GM19438 (cell line): ENCODE data around the gene SSTR5.
"Not testable (repeated sequence)": the region's sequence is repeated elsewhere in the genome, so short reads cannot be mapped to it uniquely, and the experiment has no call there.

Source experiments
- ATAC-seq: cut with Tn5 transposase; IDR thresholded peaks from one replicate; pipeline ENCODE4 v1.9.1; 2021; ENCODE audit warnings: low read depth; ENCODE audit not compliant: unreplicated experiment

Gene SSTR5

DNA sequence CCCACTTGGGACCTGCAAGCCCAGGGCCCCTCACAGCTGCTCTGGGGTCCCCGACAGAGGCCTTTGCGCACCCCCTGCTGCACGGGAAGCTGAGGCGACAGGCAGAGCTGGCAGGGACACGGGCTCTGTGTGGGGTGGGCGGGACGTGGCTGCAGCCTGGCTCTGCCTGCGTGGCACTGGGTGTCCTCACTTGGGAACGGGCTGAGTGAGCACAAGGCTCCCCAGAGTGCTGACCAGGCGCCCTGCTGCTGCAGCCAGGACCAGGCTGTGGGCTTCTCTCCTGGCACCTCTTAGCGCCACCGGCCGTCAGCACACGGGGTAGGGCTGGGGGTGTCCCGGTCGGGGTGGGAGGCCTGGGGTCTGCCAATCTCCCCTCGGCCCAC lies 16.9 kb downstream of the SSTR5 start:
- ATAC-seq, result no peak

DNA sequence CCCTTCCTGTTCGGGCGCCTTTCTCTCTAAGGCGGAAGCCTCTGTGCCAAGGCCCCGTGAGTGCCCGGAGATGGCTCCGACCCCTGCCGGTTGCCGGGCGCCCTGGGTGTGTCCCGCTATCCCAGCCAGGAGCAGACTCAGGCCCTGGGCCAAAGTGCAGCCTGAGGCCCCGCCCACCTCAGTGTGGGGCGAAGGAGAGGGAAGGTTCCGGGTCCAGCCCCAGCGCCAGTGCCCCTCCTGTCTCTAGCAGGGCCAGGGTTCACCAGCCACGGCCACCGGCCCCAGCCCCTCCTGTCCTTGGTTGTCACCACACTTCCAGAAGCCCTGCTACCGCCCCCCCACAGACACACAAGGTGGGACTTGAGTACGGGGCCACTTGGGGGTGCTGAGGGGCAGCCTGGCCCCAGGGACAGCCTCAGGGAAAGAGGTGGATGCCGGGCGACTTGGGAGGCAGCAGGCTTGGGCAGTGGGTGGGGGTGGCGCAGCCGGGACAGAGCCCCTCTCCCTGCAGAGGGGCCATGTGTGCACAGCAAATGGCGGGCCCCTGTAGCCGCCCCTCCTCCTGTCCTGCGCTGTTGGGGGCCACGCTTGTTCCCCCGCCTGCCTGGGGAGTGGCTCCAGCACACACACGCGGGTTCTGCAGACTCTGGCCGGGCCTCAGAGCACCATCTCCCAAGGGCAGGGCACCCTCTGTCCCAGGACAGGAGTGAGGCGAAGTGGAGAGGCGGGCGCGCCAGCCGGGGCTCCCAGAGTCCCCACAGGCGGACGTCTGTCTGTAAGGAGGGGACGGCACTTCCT lies 17.5 kb downstream of the SSTR5 start:
- ATAC-seq, result no peak

DNA sequence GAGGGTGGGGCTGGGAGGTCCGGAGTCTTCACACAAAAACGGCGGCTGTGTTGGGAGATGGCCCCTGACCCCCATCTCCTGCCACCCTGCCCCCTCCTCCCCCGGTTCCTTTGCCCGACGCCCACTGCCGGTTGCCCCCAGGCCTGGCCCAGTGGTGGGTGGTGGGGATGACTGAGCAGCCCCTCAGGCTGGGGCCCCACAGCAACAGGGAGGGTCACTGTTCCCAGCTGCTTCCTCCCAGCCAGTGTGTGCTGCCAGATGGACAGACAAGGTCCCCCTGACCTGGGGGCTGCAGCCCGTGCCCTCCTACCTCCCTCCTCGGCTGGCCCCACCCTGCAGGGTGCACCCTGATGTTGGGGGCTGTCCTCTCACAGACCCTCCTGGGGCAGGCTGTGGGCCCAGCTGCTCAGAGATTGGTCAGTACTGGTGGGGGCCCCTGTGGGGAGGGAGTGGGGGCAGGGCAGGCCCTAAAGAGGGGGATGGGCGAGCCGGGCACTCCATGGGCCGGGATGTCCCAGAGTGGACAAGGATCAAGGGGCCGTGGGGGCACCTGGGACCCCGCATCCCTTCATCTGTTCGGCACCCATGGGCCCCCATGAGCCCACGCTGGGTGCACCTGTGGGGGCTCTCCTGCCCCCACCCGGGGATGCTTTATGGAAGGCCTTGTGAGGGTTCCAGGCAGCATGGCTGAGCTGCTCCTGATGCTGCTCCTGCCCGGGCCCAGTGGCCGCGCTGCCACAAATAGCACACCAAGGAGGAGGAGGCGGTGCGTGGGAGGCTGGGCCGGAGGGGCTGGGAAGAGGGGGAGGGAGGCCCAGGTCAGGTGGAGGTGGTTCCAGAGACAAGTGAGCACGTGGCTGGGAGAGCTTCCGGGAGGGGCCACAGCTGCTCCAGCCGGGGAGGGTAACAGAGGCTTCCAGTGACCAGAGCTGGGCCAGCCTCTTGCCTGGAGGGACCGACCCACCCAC lies 18.4 kb downstream of the SSTR5 start:
- ATAC-seq, result no peak

DNA sequence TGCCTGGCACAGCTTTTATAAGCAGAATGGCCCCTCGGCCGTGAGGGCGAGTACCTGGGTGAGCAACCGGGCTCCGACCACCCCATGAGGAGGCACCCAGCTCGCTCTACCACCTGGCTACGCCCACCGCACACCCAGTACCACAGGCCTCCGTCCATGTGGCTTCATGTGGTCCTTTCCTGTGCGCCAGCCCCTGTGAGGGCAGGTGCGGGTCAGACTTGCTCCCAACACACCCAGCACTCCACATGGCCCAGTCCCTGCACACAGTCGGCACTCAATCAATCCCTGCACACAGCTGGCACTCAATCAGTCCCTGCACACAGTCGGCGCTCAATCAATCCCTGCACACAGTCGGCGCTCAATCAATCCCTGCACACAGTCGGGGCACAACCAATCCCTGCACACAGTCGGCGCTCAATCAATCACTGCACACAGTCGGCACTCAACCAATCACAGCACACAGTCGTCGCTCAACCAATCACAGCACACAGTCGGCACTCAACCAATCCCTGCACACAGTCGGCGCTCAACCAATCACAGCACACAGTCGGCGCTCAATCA lies 19.5 kb downstream of the SSTR5 start:
- no peak for ATAC-seq

DNA sequence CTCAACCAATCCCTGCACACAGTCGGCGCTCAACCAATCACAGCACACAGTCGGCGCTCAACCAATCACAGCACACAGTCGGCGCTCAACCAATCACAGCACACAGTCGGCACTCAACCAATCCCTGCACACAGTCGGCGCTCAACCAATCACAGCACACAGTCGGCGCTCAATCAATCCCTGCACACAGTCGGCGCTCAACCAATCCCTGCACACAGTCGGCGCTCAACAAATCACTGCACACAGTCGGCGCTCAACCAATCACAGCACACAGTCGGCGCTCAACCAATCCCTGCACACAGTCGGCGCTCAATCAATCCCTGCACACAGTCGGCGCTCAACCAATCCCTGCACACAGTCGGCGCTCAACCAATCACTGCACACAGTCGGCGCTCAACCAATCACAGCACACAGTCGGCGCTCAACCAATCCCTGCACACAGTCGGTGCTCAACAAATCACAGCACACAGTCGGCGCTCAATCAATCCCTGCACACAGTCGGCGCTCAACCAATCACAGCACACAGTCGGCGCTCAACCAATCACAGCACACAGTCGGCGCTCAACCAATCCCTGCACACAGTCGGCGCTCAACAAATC lies 20.2 kb downstream of the SSTR5 start:
- not testable (repeated sequence) for ATAC-seq

DNA sequence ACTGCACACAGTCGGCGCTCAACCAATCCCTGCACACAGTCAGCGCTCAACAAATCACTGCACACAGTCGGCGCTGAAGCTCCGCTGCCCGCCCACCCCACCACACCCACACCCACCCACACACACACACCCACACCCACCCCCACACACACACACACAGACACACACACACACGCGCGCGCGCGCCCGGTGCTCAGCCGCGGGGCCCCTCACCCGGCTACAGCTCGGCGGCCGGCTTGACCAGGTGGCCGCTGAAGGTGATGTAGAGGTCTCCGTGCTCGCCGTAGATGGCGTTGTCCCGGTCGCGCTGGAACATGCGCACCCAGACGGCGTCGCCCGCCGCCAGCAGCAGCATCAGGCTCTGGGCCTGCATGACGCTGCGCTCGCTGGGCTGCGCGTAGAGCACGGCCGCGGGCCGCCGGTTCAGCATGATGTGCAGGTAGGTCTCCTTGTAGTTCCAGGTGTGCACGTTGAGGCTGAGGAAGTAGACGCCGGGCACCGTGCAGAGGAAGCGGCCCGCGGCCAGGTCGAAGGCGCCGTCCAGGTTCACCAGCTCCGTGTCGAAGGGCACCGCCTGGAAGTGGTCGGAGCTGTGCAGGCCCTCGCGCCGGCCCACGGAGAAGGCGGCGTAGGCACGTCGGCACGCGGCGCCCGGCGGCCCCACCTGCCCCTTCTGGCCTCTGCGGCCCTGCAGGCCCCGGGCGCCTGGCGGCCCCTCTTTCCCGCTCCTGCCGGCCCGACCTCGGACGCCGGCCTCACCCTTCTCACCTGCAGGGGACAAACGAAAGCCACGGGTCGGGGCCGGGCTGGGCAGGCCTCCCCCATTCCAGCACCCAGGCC lies 21.0 kb downstream of the SSTR5 start:
- ATAC-seq, result no peak

DNA sequence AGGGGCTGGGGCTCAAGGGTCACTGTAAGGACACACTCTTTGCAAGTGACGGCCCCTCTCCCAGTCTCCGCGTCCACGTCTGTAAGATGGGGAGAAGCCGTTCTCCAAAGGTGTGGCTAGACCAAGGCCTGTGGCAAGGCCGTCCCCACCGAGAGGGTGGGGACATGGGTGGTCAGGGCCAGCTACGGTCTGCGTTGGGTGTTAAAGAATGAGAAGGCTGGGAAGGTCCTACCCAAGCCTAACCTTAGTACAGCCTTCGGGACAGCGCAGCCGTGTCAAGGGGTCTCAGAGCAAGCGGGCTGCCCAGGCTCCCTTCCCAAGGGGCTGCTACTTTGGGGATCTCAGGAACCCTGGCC lies 21.6 kb downstream of the SSTR5 start:
- no peak for ATAC-seq

DNA sequence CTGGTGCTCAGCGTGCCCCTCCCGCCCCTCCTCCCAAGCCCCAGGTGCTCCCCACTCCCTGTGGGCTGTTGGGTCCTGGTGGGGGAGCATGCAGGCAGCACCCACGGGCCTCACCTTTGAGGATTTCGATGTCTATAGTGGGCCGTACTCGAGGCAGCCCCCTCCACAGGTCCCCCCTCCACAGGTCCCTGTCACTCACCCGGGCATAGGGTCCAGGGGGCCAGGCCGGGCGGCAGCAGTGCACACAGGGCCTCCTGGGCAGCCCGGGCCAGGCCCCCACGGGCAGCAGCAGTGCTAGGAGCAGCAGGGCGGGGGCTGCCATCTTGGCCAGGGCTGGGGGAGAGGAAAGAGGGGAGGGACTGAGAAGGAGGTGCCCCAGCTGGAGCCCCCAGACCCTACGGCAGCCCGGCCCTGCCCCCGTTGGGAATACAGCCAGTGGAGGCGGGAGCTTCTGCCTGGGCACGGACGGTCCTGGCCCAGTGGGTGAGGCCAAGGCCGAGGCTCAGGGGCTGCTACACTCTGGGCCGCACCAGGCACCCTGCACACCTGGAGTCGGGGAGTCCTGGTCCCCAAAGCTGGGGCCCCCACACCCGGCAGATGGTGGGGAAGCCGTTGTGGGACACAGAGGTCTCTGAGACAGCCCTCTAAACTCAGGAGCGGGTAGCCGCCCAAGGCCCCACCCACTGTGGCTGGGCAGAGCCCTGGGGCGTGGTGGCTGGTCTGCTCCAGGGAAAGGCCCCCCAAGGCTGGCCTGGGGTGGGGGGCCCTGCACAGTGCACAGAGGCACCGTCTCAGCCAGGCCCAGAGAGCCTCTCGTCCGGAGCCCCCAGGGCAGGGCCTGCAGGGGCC lies 22.3 kb downstream of the SSTR5 start:
- ATAC-seq, result no peak

DNA sequence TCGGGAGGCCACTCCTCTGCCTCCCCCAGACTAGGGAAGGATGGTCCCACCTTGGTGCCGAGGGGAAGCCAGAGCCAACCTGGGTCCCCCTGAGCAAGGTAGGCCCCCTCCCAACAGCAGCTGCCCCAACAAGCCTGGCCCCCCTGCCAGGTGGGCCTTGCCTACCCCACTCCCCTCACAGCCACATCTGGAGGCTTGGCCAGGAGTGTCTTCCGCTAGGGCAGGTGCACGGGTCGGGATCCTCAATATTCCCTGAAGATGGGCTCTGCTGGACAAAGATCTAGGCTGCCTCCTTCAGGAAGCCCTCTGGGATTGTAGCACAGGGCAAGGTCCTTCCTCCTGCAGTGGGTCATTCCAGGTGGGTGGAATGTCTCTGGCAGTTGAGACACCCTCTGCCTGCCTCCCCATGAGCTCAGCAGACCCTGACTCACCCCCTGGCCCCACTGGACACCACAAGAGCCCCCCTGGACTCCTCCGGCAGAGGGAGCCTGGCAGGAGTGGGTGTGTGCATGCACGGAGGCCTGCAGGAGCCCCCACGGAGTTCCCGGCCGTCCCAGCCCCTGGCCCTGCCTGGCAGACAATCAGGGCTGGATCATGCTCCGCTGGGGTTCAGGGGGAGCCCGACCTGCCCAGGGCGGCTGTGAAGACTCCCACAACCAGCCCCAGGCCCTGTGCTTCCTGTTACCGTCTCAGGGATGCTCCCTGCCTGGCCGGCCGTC lies 23.1 kb downstream of the SSTR5 start:
- no peak for ATAC-seq

DNA sequence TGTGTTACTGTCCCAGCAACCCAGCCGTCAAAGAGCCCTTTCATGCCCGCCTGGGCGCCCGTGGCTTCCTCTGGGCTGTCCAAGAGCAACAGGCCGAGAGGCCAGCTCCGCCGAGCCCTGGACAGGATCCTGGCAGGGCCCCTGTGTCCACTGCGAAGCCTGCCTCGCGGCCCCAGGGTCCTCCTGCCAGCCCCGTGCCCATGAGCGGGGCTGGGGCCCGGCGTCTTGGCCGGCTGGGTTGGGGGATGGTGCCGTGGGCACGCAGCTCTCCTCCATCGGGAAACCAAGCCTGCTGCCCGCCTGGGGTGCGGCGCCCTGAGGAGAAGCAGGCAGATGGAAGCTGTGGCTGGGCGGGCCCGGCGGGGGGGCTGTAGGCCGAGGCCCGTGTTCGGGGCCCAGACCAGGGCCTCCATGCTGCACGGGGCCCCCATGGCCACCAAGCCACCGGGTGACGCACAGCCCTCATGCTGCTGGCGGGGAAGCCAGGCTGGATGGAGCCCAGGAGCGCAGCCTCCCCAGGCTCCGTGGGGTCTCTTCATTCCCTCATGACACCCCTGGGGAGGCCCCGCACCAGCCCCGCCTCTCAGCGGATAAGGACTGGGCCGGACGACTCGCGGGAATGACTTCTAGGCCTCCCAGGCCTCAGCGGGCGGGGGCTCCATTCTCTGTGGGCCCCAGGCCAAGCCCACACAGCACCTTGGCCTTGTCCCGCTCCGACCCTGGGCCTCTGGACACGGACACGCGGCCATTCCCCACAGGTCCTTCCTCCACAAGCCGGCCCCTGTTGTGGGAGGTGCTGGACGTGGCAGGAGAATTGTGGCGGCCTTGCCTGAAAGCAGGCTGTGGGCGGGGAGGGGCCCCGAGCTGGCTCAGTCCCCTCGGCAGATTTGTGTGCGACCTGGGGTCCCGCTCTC lies 23.9 kb downstream of the SSTR5 start, which contains the start of gene C1QTNF8:
Gene C1QTNF8 (minus strand): TSS at position 76 of the 914 bp plus-strand sequence. CDS start 1,322 bp downstream, outside the sequence.
- no peak for ATAC-seq

DNA sequence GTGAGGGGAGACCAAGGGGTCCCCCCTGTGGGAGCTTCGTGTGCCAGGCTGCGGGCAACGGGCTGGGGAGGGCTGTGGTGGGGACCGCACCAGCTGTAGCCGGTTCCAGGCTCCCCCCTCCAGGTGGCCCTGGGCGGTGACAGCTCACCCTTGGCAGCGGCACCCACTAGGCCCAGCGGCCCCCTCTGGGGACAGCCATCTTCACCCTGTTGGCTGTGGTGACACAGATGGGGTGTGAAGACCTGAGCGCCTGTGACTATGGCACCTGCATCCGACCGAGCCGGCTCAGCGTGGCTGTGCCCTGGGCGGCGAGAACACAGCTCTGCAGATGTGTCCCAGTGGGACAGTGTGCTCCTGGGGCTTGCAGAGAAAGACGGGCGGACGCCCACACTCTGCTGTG lies 24.6 kb downstream of the SSTR5 start:
- ATAC-seq, result no peak

DNA sequence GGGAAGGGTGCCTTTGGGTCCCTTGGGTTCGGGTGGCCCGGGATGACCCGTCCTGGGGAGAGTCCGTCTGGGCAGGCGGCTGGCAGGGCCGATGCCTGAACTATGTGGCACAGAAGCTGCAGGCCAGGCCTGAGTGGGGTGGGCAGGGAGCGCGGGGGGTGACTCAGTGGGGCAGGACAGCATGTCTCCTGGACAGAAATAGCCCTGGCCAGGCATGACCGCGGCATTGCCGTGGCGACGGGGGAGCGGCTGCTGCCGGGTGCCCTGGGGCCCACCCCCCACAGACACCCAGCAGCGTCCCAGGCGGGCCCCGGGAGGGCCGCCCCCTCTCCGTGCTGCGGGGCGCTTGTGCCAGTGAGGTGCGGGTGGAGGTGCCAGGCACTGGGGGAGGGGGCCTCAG lies 25.3 kb downstream of the SSTR5 start:
- ATAC-seq, result no peak

DNA sequence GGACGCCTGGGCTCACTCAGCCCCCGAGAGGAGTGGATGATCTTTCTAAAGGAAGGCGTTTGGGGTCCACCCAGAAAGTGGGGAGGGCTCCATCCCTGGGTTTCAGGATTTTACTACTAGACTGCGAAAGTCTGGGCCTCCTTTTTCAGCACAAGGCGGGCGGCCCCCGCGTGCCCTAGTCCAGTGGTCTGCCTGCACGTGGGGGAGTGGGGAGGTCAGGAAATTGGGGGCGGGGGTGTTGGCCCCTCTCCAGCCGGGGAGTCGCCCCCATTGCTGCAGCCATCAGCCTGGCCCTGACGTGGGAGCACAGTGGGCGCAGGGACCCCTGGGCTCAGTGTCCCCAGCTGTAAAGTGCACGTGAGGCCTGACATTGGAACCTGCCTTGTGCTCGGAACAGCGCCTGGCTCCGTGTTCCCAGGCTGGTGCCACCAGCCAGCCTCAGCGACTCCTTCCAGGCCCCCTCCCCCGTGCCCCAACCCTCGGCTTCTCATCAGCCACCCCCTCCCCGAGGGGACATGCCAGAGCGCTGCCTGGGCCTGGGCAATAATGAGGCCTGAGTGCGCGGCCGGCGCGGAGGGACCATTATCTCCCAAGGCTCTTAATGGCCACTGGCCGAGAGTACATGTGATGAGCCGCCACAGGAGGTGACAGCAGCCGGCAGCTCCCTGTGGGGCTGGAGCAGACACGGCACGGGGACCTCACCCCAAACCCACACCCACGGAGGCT lies 25.9 kb downstream of the SSTR5 start:
- no peak for ATAC-seq

DNA sequence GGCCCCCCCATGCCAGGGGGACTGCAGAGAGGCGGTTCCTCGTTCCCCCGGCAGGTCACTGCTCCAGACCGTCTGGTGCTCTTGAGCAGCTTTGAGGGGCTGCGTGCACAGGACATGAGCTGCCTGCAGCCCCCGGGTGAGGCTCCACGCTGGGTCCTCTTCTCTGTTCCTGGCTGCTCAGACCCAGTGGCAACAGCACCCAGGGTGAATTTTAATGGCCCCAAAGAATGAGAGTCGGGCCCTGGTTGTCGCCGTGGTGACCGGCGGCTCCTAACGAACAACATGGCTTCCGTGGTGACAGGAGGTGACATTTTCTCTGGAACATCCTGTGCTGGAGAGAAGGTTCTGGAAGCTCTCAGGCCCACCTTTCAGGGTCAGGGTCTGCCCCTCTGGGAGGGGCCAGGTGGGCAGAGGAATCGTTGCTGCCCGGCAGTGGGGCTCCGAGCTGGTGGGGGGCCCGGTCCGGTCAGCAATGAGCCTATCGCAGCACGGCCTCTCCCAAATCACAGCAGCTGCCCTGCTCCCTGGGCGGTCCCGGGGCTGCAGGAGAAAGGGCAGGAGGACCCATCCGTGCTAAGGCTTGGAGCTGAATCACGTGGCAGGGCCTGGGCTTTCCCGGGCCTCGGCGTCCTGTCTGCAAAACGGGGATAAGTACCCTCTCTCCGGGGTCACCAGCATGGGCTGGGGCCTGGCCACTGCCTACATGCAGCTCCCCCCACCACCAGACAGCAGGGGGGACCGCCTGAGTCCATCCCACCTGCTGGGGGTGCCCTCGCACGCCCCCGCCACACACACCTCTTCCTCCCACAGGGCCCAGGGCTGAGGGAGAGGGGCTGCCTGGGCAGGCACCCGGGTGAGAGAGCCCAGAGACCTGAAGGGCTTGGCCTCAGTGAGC lies 26.9 kb downstream of the SSTR5 start:
- no peak for ATAC-seq

DNA sequence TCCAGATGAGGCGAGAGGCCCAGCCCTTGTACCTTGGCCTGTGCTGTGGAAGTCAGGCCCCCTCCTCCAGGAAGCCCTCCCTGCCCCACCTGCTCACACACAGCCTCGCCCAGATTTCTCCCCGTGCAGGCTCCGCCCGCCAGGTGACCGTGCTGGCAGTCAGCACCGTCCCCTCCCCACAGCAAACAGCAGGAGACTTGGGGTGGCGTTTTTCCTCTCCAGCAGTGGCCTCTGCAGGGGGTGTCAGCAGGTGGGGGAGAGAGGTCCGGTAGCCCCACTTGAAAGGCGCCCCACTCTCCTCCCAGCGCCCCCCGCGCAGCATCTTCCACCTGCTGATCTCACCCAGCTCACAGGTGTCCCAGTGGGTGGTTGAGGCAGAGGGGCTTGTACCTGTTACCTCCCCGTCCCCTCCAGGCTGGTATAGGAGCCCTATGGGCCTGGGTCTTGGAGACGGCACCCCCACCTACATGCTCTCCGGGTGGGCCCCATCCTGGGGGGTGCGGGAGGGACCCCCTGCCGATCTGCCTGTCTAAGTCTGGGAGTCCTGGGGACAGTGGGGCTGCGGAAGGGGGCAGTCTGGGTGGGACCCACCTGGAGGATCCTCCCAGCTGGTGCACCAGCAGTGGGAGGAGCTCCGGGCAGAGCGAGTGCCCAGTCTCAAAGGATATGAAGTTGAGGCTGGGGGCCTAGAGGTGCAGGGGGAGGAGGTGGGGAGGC lies 27.7 kb downstream of the SSTR5 start:
- no peak for ATAC-seq
